Activated CD4-positive, alpha-beta T cell treated with anti-CD3 and anti-CD28 coated beads, Interleukin-2, amount 50 U/mL, for 4 hours (primary cell): ENCODE data around the gene WDR81.
"Not testable (repeated sequence)": the region's sequence is repeated elsewhere in the genome, so short reads cannot be mapped to it uniquely, and the experiment has no call there.

Source experiments
- DNase-seq, 2 experiments: peaks; one replicate each; pipeline ENCODE4 v3.0.0-alpha.2; 2020

WDR81 gene

DNA sequence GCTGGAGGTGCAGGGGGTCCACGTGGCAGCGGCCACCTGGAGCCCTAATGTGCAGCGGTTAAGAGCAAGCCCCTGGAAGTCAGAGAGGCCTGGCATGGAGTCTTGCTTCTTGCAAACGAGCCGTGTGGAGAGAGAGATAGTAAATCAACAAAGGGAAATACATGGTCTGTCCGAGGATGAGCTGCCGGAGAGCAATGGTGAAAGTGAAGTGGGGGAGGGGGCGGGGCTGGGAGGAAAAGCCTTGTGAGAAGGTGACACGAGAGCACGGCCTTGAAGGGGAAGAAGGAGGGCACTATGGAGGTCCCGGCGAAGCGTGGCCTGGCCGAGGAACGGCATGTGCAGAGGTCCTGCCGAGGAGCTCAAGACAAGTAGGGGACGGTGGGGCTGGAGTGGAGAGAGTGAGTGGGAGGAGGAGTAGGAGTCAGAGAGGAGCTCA, 31.3 kb downstream of the WDR81 start:
- no peak for DNase-seq

DNA sequence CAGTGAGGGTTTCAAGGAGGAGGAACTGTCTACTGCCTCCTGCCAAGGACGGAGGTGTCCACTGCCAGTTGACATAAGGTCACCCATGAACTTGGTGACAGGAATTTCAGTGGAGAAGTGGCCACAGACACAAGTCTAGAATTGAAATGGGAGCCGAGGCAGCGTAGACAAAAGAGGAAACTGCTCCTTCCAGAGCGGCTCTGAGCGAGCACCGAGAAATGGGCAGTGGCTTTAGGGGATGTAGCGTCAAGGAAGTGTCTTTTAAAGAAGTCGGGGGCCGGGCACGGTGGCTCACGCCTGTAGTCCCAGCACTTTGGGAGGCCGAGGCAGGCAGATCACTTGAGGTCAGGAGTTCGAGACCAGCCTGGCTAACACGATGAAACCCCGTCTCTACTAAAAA, 34.3 kb downstream of the WDR81 start:
- DNase-seq, result no peak

GRCh38 chr17:1759529-1759928, 35.0 kb downstream of the WDR81 start:
- no peak for DNase-seq

- no peak for DNase-seq
Observed at GRCh38 chr17:1762233-1762900, 37.9 kb downstream of the WDR81 start.

DNA sequence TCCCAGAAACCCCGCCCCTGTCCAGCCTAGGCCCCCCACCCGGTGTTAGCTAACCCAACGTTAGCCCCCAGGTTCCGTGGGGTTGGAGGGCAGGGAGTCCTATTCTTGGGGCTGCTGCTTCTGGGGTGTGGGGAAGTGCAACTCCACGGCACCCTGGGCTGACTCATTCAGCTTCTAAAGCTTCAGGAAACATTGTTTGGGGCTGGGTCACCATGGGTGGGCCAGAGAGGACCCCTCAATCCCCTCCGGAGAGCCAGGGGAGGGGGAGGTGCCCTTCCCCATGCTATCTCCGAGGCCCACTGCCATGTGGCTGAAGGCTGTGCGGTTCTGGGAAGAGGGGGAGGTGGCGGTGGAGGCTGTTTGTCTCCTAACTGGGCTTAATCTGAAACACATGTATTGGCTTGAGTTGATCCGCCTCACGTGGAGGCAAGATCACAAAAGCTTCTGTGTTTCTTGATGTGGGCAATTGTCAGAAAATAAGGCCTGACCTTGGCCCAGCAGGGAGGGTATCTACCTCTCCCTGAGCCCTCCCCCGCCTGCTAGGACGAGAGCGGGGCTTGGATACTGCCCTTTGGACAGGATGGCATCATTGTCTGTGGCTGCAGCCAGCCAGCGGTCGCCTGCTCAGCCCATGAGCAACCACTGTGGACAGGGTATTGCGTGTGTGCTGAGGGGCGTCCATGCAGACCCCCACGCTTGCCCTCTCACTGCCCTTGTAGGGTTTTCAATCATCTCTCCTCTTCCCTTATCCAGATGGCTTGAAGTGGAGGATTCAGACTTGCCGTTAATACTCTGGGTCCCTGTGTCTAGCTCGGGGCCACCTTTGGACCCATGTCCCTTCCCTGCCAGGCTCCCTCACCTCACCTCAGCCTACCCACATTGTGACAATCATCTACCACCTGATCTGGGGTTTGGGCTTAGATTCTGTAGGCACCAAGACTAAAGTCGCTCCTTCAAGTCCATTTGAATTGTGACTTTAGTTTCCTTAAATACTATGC, 38.7 kb downstream of the WDR81 start:
- no peak for DNase-seq

DNA sequence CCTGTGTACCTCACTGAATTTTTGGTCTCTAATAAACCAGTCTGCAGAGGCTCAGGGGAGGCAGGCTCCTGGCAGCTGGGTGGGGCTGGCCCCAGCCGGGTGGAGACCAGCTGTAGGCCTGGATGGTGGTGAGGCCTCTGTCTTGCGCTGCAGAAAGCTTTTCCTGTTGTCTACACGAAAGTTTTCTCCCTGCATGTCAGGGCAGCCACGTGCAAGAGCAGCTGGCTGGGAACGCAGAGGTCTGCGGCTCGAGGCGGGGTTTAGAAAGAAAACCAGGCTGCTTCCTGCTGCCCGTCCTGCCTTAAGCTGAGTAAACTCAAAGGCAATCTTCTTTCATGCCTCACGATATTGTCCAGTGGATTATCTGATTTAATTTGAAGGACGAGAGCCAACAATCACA, 39.8 kb downstream of the WDR81 start:
- DNase-seq, result peak; percentile 32 to 36

DNA sequence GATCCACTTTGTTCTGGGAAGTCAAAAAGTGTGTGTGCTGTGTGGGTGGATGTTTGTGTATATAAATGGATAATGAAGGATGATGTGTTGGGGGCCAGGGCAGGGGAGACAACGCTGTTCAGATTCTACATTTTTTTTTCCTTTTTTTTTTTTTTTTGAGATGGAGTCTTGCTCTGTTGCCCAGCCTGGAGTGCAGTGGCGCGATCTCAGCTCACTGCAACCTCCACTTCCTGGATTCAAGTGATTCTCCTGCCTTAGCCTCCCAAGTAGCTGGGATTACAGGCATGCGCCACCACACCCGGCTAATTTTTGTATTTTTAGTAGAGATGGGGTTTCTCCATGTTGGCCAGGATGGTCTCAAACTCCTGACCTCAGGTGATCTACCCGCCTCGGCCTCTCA, 40.2 kb downstream of the WDR81 start:
- not testable (repeated sequence) for DNase-seq

DNA sequence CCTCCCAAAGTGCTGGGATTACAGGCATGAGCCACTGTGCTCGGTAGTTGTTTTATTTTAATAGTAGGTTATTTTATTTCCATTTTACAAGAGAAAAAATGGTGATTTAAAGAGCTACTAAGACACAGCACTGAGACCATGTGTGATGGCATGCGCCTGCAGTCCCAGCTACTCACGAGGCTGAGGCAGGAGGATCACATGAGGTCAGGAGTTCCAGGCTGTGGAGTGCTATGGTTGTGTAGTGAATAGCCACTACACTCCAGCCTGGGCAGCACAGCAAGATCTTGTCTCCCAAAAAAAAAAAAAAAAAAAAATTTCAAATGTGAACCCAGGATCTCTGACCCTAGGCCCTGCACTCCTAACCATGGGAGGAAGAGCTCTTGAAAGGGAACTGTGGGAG, 41.1 kb downstream of the WDR81 start:
- DNase-seq, result no peak

DNA sequence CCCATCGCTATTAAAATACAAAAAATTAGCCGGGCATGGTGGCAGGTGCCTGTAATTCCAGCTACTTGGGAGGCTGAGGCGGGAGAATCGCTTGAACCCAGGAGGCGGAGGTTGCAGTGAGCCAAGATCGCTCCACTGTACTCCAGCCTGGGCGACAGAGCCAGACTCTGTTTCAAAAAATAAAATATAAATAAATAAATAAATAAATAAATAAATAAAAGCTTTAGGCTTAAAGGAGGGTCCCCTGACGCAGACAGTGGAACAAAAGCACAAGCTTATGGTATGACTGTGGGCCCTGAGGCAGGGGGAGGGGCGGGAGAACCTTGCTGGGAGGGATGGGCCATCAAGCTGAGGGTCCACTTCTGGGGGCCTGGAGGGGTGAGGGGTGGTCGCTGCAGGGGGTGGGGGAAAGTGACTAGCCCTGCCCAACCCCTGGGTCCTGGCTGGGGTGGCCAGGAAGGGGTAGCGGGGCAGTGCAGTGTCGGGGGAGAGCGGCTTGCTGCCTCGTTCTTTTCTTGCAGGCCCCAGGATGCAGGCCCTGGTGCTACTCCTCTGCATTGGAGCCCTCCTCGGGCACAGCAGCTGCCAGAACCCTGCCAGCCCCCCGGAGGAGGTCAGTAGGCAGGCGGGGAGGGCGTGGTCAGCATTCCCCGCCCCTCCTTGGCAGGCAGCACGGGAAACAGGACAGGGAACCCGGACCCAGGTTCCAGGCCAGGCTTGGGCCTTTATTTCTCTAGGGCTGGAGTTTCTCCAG, 42.1 kb downstream of the WDR81 start:
- no peak for DNase-seq

GRCh38 chr17:1767358-1767757, 42.9 kb downstream of the WDR81 start:
- no peak for DNase-seq

GRCh38 chr17:1769822-1770477, 45.4 kb downstream of the WDR81 start:
- DNase-seq, result no peak

- not testable (repeated sequence) for DNase-seq
Observed at GRCh38 chr17:1773000-1773695, 48.6 kb downstream of the WDR81 start.

DNA sequence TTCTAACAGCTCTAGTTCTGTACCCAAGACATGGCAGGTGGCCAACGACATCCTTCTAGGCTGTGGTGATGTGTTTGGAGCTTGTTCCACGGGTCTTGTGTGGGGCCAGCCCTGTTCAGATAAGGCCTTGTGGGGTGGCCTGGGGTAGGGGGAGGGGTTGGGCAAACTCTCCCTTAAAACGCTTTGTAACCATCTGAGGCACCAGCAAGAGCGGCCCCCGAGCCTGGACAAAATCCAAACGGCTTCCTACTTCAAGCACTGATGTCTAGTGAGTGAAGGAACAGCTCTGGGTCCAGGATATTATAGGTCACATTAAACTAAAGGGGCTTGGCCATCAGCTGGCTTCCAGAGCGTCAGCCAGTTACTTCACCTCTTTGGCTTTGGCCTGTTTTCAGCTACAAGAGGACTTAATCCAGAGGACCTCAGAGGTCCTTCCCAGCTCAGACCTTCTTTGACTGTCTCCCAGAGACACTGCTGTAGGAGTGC, 49.2 kb downstream of the WDR81 start:
- no peak for DNase-seq

DNA sequence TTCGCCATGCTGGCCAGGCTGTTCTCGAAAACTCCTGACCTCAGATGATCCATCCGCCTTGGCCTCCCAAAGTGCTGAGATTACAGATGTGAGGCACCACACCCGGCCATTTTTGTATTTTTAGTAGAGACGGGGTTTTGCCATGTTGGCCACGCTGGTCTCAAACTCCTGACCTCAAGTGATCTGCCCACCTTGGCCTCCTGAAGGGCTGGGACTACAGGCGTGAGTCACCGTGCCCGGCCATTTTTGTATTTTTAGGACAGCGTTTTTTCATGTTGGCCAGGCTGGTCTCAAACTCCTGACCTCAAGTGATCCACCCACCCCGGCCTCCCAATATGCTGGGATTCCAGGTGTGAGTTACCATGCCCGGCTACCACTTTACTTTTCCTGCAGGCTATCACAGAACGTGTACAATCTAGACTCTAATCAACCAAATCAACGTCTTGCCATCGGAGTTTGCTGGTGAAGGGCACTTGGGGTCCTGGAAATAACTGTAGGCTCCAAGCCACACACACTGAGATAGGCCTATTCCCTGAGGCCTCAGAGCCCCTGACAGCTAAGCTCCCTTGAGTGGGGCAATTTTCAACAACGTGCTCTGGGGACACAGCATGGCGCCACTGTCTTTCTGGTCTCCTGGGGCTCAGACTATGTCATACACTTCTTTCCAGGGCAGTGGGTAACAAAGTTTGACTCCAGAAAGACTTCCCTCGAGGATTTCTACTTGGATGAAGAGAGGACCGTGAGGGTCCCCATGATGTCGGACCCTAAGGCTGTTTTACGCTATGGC, 50.1 kb downstream of the WDR81 start:
- DNase-seq, result no peak

DNA sequence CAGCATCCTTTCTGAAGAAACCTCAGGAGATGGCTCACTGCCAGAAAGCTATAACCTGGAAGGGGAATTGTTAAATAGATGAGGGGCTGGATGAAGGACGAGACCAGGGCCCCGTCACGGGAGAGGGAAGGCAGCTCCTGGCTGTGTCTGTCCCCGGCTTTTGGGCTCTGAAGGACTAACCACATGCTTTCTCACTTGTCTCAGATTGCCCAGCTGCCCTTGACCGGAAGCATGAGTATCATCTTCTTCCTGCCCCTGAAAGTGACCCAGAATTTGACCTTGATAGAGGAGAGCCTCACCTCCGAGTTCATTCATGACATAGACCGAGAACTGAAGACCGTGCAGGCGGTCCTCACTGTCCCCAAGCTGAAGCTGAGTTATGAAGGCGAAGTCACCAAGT, 51.8 kb downstream of the WDR81 start:
- no peak for DNase-seq

DNA sequence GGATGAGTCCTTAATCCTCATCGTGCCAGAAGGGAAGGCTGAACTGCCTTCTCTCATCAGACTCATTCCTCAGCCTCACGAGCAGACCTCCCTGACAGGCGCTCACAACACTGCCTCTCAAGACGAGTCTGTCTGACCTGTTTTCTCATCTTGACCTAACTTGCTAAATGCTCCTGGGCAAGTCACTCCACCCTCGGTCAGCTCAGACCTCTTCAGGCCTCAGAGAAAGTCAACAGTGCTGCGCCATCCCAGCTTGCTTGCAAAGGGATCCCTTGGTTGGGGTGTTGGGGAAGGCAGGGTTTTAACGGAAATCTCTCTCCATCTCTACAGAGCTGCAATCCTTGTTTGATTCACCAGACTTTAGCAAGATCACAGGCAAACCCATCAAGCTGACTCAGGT, 52.4 kb downstream of the WDR81 start:
- no peak for DNase-seq

- no peak for DNase-seq
Observed at GRCh38 chr17:1779571-1780131, 55.1 kb downstream of the WDR81 start.

DNA sequence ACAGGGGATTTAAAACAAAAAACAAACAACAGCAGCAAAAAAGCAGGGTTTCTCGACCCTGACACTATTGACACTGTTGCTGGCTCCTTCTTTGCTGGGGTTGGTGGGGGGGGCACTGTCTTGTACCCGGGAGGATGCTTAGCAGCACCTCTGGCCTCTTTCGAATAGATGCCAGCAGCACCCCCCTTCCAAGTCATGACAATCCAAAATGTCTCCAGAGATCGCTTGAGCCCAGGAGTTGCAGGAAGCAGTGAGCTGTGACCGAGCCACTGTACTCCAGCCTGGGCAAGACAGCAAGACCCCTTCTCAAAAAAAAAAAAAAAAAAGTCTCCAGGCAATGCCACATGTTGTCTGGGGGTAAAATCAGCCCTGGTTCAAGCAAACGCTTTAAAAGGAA, 57.7 kb downstream of the WDR81 start:
- DNase-seq, result no peak

GRCh38 chr17:1783271-1783670, 58.8 kb downstream of the WDR81 start:
- DNase-seq, result no peak

- DNase-seq, result no peak
Observed at GRCh38 chr17:1783834-1784611, 59.5 kb downstream of the WDR81 start.
